Measurements from ENCODE around the gene LTB4R2. TPM values are rescaled to one million over a fixed set of nuclear protein-coding genes. Genes with fewer than 3 reads are reported as not detected.
A peak's percentile ranks its signal among the peaks of the same experiment; 100 is the strongest.
"Not testable (repeated sequence)": the region's sequence is repeated elsewhere in the genome, so short reads cannot be mapped to it uniquely, and the experiment has no call there.

LTB4R2 gene
- total RNA-seq, 2 donors from 2014 or later, result 2.9 to 4.2 TPM

GRCh38 chr14:24353559-24354481 lies 43.9 kb downstream of the LTB4R2 start:
- ATAC-seq (peak; percentile 97), DNase-seq (peak in 1 of 2 donors; percentile 66)
- intact Hi-C loops (cut with DNase I, micrococcal nuclease), result no loop called here

- intact Hi-C loops (cut with DNase I, micrococcal nuclease); ATAC-seq; DNase-seq: not testable (repeated sequence)
Observed at GRCh38 chr14:24354482-24354825, 44.5 kb downstream of the LTB4R2 start.

GRCh38 chr14:24355009-24355408 lies 45.1 kb downstream of the LTB4R2 start:
- DNase-seq, result no peak
- no peak for ATAC-seq
- intact Hi-C loops (cut with DNase I, micrococcal nuclease), result no loop called here

- intact Hi-C loops (cut with DNase I, micrococcal nuclease), result no loop called here
- DNase-seq (no peak), ATAC-seq (no peak)
Observed at GRCh38 chr14:24356208-24356607, 46.3 kb downstream of the LTB4R2 start.

GRCh38 chr14:24360281-24360680 lies 50.3 kb downstream of the LTB4R2 start:
- no peak for DNase-seq
- intact Hi-C loops (cut with DNase I, micrococcal nuclease), result loop anchor here in 1 of 2 donors (10.0 kb wide), 1 partner anchor 75 kb away; no protein-coding TSS in a partner anchor
- no peak for ATAC-seq

- DNase-seq (no peak), ATAC-seq (no peak)
- intact Hi-C loops (cut with DNase I, micrococcal nuclease), result loop anchor here in 1 of 2 donors (10.0 kb wide), 1 partner anchor 73 kb away; no protein-coding TSS in a partner anchor
Observed at GRCh38 chr14:24361326-24361725, 51.4 kb downstream of the LTB4R2 start.

Other genes with a start within 250 kb of the LTB4R2 start
- gene CPNE6, start 238.6 kb upstream of the LTB4R2 start, total RNA-seq, result under 1 TPM; 0.28 to 0.31 TPM
- 100 to 1,000 TPM; 150 to 223 TPM for gene PCK2, start 215.8 kb upstream of the LTB4R2 start, total RNA-seq
- 100 to 1,000 TPM; 101 to 107 TPM for gene DCAF11, start 195.4 kb upstream of the LTB4R2 start, total RNA-seq
- gene NRL, start 195.2 kb upstream of the LTB4R2 start, total RNA-seq, result 1 to 10 TPM; 1.2 to 1.5 TPM
- gene FITM1, start 179.5 kb upstream of the LTB4R2 start, total RNA-seq, result 1 to 10 TPM; 1.0 TPM
- 100 to 1,000 TPM; 196 to 249 TPM for gene PSME1, start 173.9 kb upstream of the LTB4R2 start, total RNA-seq
- 10 to 100 TPM; 13.9 to 25.7 TPM for gene EMC9, start 168.5 kb upstream of the LTB4R2 start, total RNA-seq
- gene PSME2, start 163.5 kb upstream of the LTB4R2 start, total RNA-seq, result 100 to 1,000 TPM; 140 to 240 TPM
- gene RNF31, start 162.6 kb upstream of the LTB4R2 start, total RNA-seq, result 10 to 100 TPM; 49.1 to 50.3 TPM
- 100 to 1,000 TPM in 1 of 2 donors, 10 to 100 TPM in 1; 53.7 to 105 TPM for gene IRF9, start 148.9 kb upstream of the LTB4R2 start, total RNA-seq
- gene REC8, start 138.1 kb upstream of the LTB4R2 start, total RNA-seq, result 10 to 100 TPM in 1 of 2 donors, 1 to 10 TPM in 1; 6.9 to 21.0 TPM
- 10 to 100 TPM; 17.3 to 26.3 TPM for gene IPO4, start 121.3 kb upstream of the LTB4R2 start, total RNA-seq
- gene TM9SF1, start 114.7 kb upstream of the LTB4R2 start, total RNA-seq, result 10 to 100 TPM; 49.2 to 52.7 TPM
- under 1 TPM in 1 of 2 donors, not detected in 1; 0.47 TPM for gene TSSK4, start 104.4 kb upstream of the LTB4R2 start, total RNA-seq
- 10 to 100 TPM; 43.5 to 48.0 TPM for gene CHMP4A, start 96.7 kb upstream of the LTB4R2 start, total RNA-seq
- gene MDP1, start 94.1 kb upstream of the LTB4R2 start, total RNA-seq, result 10 to 100 TPM; 11.8 to 13.8 TPM
- gene NEDD8, start 77.8 kb upstream of the LTB4R2 start, total RNA-seq, result 100 to 1,000 TPM; 110 to 135 TPM
- gene GMPR2, start 77.2 kb upstream of the LTB4R2 start, total RNA-seq, result 10 to 100 TPM; 62.4 to 64.8 TPM
- gene TINF2, start 67.5 kb upstream of the LTB4R2 start, total RNA-seq, result 10 to 100 TPM; 56.6 to 64.0 TPM
- gene TGM1, start 47.0 kb upstream of the LTB4R2 start, total RNA-seq, result 1 to 10 TPM; 2.3 to 2.9 TPM
- 10 to 100 TPM; 35.0 to 41.8 TPM for gene RABGGTA, start 38.5 kb upstream of the LTB4R2 start, total RNA-seq
- gene DHRS1, start 10.4 kb upstream of the LTB4R2 start, total RNA-seq, result 10 to 100 TPM; 64.2 to 76.6 TPM
- 10 to 100 TPM; 24.4 to 26.0 TPM for gene NOP9, start 10.3 kb upstream of the LTB4R2 start, total RNA-seq
- gene CIDEB, start 2.2 kb upstream of the LTB4R2 start, total RNA-seq, result 10 to 100 TPM; 10.7 to 16.6 TPM
- 1 to 10 TPM; 2.9 to 4.3 TPM for gene LTB4R, start 1.4 kb downstream of the LTB4R2 start, total RNA-seq
- 10 to 100 TPM; 10.1 to 16.4 TPM for gene ADCY4, start 24.9 kb downstream of the LTB4R2 start, total RNA-seq
- 10 to 100 TPM; 56.6 to 67.9 TPM for gene RIPK3, start 29.9 kb downstream of the LTB4R2 start, total RNA-seq
- gene NFATC4, start 58.0 kb downstream of the LTB4R2 start, total RNA-seq, result 10 to 100 TPM; 12.8 to 17.4 TPM
- 10 to 100 TPM; 11.7 to 13.2 TPM for gene NYNRIN, start 88.9 kb downstream of the LTB4R2 start, total RNA-seq
- gene CBLN3, start 119.5 kb downstream of the LTB4R2 start, total RNA-seq, result 1 to 10 TPM; 2.0 to 2.5 TPM
- gene KHNYN, start 119.8 kb downstream of the LTB4R2 start, total RNA-seq, result 10 to 100 TPM; 70.8 to 97.3 TPM
- gene SDR39U1, start 132.6 kb downstream of the LTB4R2 start, total RNA-seq, result 10 to 100 TPM; 34.4 to 40.8 TPM
- gene CMA1, start 198.1 kb downstream of the LTB4R2 start, total RNA-seq, result 1 to 10 TPM in 1 of 2 donors, not detected in 1; 4.4 TPM

Measured in left colon (tissue), 2 donors.